Measurements from ENCODE around the gene FOXL1.

The FOXL1 gene

DNA sequence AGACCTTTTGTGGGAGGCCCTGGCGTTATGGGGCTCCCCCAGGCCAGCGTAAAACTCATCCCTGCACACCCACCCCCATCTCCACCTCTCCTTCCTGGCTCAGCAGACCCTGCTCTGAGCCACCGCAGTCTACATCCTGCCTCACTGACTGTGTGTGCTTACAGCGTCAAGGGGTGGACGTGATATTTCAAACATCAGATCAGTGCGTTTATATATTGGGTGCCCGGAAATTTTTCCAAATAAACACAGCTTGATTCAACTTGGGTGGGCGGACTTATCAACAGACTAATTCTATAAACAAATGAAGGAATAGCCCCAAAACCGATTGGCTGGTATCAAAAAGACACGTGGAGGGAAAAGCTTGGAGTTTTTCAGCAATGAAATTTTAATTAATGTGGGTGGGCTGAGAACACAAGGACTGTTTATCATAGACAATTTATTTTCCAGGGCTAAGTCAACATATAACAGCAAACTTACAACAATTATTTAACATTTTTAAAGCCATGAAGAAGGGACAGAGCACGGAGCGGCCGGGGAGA lies at the start of gene FOXL1:
FOXL1 (plus strand) TSS at position 489 of the 539 bp plus-strand sequence. CDS start 175 bp downstream, outside the sequence.
- DNase-seq (ENCODE audit: low read depth): no peak
- H3K4me3 ChIP-seq (ENCODE audit: low read depth, low read length): peak within 1 kb of the TSS; percentile 51
- in situ Hi-C loops (cut with HindIII; ENCODE audit: low sequenced_read_pairs): no loop called here
- TF ChIP-seq, protein P1, sequence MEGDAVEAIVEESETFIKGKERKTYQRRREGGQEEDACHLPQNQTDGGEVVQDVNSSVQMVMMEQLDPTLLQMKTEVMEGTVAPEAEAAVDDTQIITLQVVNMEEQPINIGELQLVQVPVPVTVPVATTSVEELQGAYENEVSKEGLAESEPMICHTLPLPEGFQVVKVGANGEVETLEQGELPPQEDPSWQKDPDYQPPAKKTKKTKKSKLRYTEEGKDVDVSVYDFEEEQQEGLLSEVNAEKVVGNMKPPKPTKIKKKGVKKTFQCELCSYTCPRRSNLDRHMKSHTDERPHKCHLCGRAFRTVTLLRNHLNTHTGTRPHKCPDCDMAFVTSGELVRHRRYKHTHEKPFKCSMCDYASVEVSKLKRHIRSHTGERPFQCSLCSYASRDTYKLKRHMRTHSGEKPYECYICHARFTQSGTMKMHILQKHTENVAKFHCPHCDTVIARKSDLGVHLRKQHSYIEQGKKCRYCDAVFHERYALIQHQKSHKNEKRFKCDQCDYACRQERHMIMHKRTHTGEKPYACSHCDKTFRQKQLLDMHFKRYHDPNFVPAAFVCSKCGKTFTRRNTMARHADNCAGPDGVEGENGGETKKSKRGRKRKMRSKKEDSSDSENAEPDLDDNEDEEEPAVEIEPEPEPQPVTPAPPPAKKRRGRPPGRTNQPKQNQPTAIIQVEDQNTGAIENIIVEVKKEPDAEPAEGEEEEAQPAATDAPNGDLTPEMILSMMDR (IDR thresholded peaks at IDR 0.05; ENCODE audit: low read depth, low read length, missing control alignments): no peak

DNA sequence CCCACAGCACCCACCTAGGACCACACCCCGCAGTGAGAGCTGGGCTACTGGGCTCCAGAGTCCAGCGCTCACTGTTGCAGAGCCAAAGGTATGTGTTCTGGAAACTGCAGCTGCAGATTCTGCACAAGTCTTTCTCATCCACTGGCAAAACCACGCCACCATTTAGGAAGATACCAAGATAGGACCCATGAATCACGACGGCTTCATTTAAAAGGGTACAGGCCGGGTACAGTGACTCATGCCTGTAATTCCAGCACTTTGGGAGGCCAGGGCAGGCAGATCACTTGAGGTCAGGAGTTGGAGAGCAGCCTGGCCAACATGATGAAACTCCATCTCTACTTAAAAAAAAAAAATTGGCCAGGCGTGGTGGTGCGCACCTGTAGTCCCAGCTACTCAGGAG lies 49.2 kb upstream of the FOXL1 start:
- no peak for DNase-seq (ENCODE audit: low read depth)
- in situ Hi-C loops (cut with HindIII; ENCODE audit: low sequenced_read_pairs): no loop called here
- TF ChIP-seq, protein P1 (IDR thresholded peaks at IDR 0.05; ENCODE audit: low read depth, low read length, missing control alignments): no peak
- H3K4me3 ChIP-seq (ENCODE audit: low read depth, low read length): no peak overlapping the region

DNA sequence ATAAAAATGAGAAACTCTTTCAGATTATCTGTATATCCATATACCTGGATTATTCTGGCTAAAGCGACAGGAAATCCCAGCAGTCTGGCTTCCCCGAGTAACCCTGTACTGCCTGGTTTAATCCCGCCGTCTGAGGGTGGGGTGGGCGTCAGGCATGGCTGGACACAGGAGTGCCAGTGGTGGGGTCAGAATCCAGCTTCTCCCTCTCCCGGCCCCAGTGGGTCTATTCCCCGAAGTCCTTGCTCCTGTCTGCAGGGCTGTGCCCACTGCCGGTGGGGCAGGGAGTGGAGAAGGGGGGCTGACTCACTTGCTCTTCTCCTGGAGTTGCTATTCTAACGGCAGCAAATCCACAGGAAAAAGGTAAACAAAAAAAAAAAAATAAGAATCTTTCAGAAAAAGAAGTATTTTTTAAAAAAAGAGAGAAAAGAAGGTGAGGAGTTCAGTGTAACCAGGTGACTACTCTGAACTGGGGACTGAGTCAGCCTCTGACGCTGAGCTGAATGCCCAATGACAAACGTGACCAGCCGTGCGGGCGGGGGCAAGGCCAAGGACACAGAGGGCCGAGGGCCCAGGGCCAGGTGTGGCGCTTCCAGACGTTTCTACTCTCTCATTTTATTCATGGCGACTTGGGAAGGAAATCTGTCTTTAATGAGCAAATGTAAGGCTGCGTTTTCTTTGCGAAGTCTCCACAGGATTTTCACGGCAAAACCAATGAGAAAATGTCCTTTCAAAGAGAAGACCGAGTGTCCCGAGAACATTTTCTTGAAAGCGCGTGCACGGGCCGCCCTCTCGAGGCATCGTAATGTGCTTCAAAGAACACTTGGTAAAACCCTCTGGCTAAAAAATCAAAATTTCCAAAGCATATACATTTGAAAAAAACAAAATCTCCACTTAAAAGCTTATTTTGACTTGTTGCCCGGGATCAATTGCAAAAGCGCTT lies 47.8 kb upstream of the FOXL1 start:
- TF ChIP-seq, protein P1 (IDR thresholded peaks at IDR 0.05; ENCODE audit: low read depth, low read length, missing control alignments): no peak
- in situ Hi-C loops (cut with HindIII; ENCODE audit: low sequenced_read_pairs): no loop called here
- no peak for DNase-seq (ENCODE audit: low read depth)

DNA sequence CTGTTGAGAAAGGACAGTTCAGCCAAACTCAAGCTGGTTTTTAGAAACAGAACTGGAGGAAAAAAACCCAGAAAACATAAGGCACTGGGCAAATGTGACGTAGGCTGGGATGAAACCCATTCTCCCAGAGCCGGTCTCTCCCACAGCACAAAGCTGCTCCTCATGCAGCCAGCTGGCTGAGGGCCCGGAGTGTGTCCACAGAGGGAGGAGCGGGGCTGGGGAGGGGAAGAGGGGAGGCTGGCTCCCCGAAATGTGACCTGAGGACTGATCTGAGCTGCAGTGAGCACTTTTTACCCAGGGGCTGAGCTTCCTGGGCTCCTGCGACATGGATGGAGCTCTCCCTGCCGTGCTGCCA lies 47.2 kb upstream of the FOXL1 start:
- TF ChIP-seq, protein P1 (IDR thresholded peaks at IDR 0.05; ENCODE audit: low read depth, low read length, missing control alignments): no peak
- DNase-seq (ENCODE audit: low read depth): no peak
- H3K4me3 ChIP-seq (ENCODE audit: low read depth, low read length): no peak overlapping the region
- in situ Hi-C loops (cut with HindIII; ENCODE audit: low sequenced_read_pairs): no loop called here

More for the DNA sequence above, 47.8 kb upstream of the FOXL1 start:
- no peak overlapping the region for H3K4me3 ChIP-seq (ENCODE audit: low read depth, low read length)

DNA sequence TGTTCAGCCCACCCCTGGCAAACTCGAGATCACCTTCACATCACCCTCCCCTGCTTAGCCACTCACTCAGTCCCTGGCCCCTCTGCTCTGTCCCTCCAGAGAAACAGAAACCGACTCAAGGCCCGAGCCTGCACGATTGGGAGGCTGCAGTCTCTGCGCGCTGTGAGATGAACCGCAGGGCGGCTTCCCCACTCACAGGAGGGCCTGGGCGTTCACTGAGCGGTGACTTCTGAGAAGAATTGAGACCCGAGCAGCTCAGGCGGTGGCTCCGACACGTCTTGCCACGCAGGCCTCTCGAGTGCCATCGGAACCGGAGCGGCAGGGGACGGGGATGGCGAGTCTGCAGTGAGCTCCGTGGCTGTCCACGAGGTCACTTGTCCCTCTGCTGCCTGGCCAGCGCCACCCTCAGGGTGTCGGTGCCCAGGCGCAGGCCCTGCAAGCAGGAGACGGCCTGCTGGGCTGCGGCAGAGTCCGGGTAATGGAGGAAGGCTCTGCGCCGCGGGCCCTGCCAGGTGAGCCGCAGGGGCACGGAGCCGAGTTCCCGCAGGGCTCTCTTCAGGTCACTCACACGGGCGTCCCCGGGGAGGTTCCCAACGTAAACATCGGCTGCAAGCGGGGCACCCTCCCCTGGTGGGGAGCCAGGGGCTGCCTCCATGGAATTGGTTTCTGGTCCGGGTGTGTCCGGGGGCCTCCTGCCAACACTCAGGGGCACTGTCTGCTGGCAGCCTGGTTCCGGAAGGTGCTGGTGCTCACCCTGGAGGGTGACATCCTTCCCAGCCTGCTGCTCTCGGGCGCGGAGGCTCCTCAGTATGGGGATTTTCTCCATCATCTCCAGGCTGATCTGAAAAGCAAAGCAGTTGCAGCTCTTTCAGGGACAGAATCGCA lies 46.5 kb upstream of the FOXL1 start:
- no peak for DNase-seq (ENCODE audit: low read depth)
- TF ChIP-seq, protein P1 (IDR thresholded peaks at IDR 0.05; ENCODE audit: low read depth, low read length, missing control alignments): no peak
- in situ Hi-C loops (cut with HindIII; ENCODE audit: low sequenced_read_pairs): no loop called here
- H3K4me3 ChIP-seq (ENCODE audit: low read depth, low read length): no peak overlapping the region

DNA sequence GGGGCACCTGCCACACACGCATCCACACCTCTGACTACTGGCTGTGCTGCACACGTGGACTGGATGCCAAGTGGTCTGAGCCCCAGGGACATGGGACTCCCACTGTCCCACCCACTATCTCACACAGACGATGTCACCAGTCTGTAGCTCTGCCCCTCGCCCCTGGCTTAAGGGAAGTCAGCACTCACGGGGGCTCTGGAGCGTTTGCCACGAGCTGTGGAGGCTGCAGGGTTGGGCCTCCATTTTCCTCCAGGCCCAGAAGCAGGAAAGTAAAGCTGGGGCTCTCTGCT lies 45.9 kb upstream of the FOXL1 start:
- H3K4me3 ChIP-seq (ENCODE audit: low read depth, low read length): no peak overlapping the region
- TF ChIP-seq, protein P1 (IDR thresholded peaks at IDR 0.05; ENCODE audit: low read depth, low read length, missing control alignments): no peak
- in situ Hi-C loops (cut with HindIII; ENCODE audit: low sequenced_read_pairs): no loop called here
- no peak for DNase-seq (ENCODE audit: low read depth)

Measured in astrocyte of the cerebellum (primary cell).